Bone marrow (tissue), 2 donors: Measurements from ENCODE around the gene TGFBR2.
"Not testable (repeated sequence)": the region's sequence is repeated elsewhere in the genome, so short reads cannot be mapped to it uniquely, and the experiment has no call there.

ENCODE experiments used
- DNase-seq, 2 donors: peaks; one replicate each; lab custom pipeline; 2025; lab: John Stamatoyannopoulos, UW

TGFBR2 gene

DNA sequence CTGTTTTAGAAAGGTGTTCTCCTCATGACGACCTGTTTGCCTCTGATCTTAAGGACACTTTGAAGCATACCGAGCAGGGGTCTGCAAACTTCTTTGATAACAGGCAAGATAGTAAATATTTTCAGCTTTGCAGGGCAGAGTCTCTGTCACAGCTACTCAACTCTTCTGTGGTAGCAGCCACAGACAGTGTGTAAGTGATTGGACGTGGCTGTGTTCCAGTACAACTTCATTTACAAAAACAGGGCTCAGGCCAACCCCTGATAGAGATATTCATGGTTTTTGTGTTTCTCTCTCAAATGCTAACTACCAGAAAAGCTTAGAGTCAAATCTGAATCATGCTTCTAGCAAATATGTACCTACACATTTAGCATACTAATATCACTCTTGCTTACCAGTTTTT, 51.5 kb downstream of the TGFBR2 start:
- DNase-seq: no peak

DNA sequence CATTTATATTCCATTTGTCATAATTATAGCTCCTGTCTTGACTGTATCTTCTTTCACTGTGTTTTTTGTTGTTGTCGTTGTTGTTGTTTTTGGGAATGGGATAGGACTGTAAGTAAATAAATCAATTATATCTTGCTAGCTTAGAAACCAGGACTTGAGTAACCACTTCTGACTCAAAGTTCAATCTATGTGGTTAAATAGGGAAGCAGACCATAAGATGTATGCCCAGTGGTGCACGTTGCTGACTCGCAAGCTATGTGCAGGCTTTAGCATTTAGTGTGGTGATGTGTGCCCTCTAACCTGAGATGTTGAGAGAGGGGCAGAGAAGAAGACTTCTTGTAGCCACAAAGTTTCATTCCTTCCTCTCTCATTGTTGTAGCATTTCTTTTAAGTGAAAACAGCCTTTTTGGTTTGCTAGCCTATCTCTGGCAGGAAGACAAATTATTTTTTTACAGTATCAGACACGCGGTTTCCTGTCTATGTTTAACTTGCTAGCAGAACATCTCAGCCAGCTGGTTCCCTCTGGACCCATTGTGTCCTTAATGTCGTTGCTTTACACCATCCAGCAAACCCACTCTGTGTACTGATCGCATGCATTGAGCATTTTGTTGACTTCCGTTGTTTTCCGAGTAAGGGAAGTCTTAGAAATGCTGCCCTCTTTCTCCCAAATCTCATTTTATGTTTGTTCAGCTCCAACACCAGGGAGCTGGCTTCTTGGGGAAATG, 52.1 kb downstream of the TGFBR2 start:
- DNase-seq: peak in 1 of 2 donors; percentile 75

DNA sequence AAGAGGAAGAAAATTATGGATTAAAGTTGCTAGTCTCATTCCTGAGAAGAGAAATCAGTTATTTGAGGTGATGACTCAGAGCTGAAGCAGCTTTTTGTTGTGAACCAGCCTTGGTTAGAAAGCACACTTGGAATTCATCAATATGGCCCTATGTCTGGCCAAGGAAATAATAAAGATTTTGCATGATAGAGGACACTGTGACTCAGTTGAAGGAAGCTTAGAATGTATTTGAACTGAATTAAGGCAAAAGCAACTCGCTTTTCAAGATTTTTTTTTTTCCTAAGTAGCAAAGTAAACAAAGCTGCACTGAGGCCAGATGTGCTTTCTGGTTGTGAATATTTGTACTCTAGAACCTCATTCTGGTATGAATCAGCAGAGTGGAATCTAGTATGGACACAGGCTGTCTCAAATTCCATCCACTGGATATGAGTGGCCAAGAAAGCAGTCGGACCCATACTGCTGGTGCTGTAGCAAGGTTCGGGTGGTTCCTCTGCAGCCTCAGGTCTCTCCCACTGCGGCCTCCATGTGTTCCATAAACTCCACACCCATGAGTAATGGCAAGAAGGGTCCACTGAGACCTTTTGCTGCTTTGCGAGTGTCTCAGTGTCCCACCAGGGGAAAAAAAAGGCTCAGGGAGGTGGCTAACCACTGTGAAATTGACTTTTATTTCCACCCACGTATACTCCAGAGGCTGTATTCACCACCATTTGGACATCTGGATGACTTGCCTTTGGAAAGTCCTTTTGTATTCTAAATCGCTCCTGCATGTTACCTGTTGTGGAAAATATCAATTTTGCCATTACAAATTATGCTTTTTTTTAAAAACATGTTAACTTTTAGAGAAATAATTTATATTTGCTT, 53.1 kb downstream of the TGFBR2 start:
- DNase-seq: peak in 1 of 2 donors; percentile 9

DNA sequence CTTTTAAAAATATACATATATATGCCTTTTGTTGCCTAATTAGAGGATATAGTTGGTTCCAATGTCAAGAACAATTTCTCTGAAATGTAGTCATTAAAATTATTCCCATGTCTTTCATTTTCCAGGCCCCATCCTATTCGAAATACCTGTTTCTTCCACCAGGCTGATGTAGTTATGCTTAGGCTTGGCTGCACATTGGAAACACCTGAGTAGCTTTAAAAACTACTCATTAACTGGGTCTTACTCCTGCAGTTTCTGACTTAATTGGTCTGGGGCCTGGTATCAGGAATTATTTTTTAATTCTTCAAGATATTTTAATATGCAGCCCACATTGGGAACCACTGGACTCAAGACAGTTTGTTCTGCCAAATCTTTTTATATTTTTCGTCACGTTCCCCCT, 53.7 kb downstream of the TGFBR2 start:
- DNase-seq: no peak

DNA sequence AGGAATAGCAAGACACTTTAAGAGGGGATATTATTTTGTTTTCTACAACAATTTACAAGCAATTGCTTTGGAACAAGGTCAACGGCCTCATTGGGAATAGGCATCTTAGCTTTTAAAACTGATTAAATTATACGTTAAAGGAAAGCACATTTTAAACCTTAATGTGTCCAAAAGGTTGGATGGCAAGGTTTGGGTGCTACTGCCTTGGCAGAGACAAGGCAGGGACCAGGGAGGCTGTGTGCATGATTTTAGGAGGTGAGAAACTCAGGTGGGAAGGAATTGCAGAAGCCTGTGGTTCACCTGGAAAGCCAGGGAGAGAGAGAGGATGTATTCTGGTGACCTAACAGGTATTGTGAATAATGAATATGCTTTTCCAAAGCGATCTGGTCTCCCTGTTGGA, 54.3 kb downstream of the TGFBR2 start:
- DNase-seq: no peak

- no peak for DNase-seq
Measured at GRCh38 chr3:30661098-30661873, 54.9 kb downstream of the TGFBR2 start.

DNA sequence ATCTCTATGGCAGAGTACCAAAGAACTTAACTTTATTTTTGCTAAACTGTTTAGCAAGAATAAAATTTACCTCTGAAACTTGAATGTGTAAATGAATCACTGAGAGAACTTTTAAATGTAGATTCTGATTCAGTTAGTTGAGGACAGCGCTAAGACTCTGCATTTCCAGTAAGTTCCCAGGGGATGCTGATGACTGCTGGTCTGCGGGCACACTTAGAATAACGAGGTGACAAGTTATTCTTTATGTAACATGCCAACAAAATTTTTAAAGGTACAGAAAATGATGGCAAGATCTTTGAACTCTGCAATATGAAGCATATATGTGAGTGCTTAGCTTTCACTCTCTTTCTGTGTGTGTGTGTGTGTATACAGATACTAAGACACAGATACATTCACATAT, 56.4 kb downstream of the TGFBR2 start:
- no peak for DNase-seq

DNA sequence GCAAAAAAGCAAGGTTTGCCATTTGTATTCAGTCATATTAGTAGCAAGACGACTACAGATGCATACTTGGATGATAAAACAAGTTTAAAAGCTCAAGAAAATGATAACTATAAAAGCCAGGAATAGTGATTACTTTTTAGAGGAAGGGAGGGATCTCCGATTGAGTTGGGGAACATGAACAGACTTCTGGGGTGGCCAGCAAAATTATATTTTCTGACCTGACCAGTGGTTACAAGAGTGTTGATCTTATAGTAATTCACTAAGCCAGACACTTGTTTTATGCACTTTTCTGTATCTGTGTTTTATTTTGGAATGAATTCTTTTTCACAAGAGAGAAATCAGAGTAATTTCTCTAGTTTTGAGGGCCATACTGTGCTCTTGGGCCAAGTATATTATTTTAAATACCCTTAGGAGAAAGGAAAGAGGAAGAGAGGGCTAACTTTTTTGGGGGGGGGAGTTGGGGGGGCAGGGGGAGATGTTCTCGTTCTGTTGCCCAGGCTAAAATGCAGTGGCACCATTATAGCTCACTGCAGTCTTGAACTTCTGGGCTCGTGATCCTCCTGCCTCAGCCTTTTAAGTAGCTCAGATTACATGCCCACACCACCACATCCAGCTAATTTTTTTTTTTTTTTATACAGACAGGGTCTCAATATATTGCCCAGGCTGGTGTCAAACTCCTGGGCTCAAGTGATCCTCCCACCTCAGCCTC, 57.3 kb downstream of the TGFBR2 start:
- DNase-seq: no peak

- DNase-seq: peak in 1 of 2 donors; percentile 9
Measured at GRCh38 chr3:30664459-30664858, 58.1 kb downstream of the TGFBR2 start.

DNA sequence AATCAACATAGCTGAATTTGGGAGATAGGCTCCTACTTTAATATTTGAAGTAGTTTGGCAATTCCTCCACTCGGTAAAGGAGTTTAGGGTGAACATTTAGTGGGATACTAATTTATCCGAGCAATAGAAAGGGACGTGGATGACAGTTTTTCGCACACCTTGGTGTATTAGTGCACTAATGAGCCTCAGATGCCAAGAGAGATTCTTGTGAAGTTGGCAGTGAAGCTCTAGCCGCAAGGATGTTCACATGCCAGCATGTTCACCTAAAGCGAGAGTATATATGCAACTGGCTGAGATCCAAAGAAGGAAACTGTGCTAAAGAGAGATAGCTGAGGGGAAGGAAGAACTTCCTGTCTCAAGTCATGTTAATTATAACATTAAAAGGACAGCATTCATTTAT, 58.5 kb downstream of the TGFBR2 start:
- peak in 1 of 2 donors; percentile 92 for DNase-seq

- no peak for DNase-seq
Measured at GRCh38 chr3:30665539-30665938, 59.1 kb downstream of the TGFBR2 start.

GRCh38 chr3:30666572-30667279, 60.3 kb downstream of the TGFBR2 start:
- no peak for DNase-seq

GRCh38 chr3:30667280-30667651, 60.9 kb downstream of the TGFBR2 start:
- DNase-seq: no peak

GRCh38 chr3:30668051-30668609, 61.7 kb downstream of the TGFBR2 start:
- DNase-seq: no peak

DNA sequence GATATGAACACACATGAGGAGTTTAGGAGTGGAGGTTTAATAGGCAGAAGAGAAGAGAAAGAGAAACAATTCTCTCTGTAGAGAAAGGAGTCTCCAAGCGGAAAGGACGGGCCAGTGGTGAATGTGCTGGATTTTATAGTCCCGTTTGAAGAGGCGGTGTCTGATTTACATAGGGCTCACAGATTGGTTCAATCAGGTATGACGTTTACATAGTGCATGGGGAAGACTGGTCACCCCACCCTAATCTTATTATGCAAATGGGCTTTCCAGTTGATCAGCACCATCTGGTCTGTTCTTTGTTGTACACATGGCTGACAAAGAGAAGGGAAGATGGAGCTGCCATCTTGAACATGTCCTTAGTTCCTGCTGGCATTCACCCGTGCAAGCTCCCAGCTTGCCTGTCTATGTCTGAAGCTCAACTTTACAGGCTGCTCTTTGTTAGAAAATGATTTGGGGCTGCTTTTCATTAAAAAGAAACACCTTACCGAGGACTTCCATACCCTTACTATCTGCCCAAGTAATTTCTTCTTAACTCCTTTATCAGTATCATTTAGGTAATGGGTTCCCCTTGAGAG, 63.0 kb downstream of the TGFBR2 start:
- not testable (repeated sequence) for DNase-seq

GRCh38 chr3:30670292-30670691, 63.9 kb downstream of the TGFBR2 start:
- no peak for DNase-seq

GRCh38 chr3:30671527-30672286, 65.3 kb downstream of the TGFBR2 start:
- DNase-seq: no peak

DNA sequence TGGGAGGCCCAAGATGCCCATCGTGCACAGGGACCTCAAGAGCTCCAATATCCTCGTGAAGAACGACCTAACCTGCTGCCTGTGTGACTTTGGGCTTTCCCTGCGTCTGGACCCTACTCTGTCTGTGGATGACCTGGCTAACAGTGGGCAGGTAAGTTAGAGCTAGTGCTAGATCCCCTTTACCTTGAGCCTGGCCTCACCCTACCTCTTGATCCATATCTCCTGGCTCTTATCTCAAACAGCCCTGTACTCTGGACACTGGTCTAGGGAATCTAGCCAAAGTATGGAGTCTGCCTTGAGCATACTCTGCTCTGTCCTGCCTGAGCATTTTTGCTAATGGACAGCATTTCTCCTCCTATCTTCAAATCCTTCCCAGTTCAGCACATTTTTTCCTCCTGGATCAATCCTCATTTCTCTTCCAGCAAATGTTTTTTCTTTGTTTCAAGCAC, 65.9 kb downstream of the TGFBR2 start:
- no peak for DNase-seq

- no peak for DNase-seq
Measured at GRCh38 chr3:30672959-30673358, 66.6 kb downstream of the TGFBR2 start.
